ENCODE data around the gene TRIM54. TPM values are rescaled to one million over a fixed set of nuclear protein-coding genes. Genes with fewer than 3 reads are reported as not detected.

Gene TRIM54
- total and polyA plus RNA-seq, 9 of the 15 experiments (the other 6 are each of a cell fraction or from before 2014, with no cell fraction given): not detected

GRCh38 chr2:27320958-27321543 is 38.8 kb downstream of the TRIM54 start (continued):
- TF ChIP-seq, protein P1, sequence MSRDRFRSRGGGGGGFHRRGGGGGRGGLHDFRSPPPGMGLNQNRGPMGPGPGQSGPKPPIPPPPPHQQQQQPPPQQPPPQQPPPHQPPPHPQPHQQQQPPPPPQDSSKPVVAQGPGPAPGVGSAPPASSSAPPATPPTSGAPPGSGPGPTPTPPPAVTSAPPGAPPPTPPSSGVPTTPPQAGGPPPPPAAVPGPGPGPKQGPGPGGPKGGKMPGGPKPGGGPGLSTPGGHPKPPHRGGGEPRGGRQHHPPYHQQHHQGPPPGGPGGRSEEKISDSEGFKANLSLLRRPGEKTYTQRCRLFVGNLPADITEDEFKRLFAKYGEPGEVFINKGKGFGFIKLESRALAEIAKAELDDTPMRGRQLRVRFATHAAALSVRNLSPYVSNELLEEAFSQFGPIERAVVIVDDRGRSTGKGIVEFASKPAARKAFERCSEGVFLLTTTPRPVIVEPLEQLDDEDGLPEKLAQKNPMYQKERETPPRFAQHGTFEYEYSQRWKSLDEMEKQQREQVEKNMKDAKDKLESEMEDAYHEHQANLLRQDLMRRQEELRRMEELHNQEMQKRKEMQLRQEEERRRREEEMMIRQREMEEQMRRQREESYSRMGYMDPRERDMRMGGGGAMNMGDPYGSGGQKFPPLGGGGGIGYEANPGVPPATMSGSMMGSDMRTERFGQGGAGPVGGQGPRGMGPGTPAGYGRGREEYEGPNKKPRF (IDR thresholded peaks at IDR 0.05; ENCODE audit: low read depth, low read length): no peak
- TF ChIP-seq MTA3 (IDR thresholded peaks at IDR 0.05; ENCODE audit: borderline replicate concordance): peak; percentile 72; the same call in 1 of the 2 replicates
- no peak for TF ChIP-seq ZNF512 (tag; IDR thresholded peaks at IDR 0.05)
- peak; percentile 66 for TF ChIP-seq EP400 (IDR thresholded peaks at IDR 0.05)
- no peak for TF ChIP-seq RNF2 (IDR thresholded peaks at IDR 0.05)
- no peak for TF ChIP-seq CBFB (CRISPR knock-in tag; IDR thresholded peaks at IDR 0.05)
- no peak for TF ChIP-seq FOXJ2 (tag; IDR thresholded peaks at IDR 0.05)
- 0 out of 4 replicates have a peak, but pooled peaks of 1 of the 2 experiments have one; percentile 18 for TF ChIP-seq FOXK2 (conservative IDR thresholded peaks at IDR 0.05 in 1 of 2, IDR thresholded peaks at IDR 0.05 in 1 of 2; ENCODE audit: low read depth in 2 of 2)
- TF ChIP-seq, protein P2, sequence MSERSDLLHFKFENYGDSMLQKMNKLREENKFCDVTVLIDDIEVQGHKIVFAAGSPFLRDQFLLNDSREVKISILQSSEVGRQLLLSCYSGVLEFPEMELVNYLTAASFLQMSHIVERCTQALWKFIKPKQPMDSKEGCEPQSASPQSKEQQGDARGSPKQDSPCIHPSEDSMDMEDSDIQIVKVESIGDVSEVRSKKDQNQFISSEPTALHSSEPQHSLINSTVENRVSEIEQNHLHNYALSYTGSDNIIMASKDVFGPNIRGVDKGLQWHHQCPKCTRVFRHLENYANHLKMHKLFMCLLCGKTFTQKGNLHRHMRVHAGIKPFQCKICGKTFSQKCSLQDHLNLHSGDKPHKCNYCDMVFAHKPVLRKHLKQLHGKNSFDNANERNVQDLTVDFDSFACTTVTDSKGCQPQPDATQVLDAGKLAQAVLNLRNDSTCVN (CRISPR knock-in tag; IDR thresholded peaks at IDR 0.05): no peak
- TF ChIP-seq, protein P3, sequence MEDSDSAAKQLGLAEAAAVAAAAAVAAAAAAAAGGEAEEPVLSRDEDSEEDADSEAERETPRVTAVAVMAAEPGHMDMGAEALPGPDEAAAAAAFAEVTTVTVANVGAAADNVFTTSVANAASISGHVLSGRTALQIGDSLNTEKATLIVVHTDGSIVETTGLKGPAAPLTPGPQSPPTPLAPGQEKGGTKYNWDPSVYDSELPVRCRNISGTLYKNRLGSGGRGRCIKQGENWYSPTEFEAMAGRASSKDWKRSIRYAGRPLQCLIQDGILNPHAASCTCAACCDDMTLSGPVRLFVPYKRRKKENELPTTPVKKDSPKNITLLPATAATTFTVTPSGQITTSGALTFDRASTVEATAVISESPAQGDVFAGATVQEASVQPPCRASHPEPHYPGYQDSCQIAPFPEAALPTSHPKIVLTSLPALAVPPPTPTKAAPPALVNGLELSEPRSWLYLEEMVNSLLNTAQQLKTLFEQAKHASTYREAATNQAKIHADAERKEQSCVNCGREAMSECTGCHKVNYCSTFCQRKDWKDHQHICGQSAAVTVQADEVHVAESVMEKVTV (CRISPR knock-in tag; IDR thresholded peaks at IDR 0.05): no peak
- TF ChIP-seq XRCC3 (IDR thresholded peaks at IDR 0.05): no peak
- TF ChIP-seq, protein P4, sequence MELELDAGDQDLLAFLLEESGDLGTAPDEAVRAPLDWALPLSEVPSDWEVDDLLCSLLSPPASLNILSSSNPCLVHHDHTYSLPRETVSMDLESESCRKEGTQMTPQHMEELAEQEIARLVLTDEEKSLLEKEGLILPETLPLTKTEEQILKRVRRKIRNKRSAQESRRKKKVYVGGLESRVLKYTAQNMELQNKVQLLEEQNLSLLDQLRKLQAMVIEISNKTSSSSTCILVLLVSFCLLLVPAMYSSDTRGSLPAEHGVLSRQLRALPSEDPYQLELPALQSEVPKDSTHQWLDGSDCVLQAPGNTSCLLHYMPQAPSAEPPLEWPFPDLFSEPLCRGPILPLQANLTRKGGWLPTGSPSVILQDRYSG (tag; conservative IDR thresholded peaks at IDR 0.05; ENCODE audit: low read depth): no peak
- peak; percentile 42; the same call in 1 of the 2 replicates for TF ChIP-seq LEF1 (IDR thresholded peaks at IDR 0.05)
- no peak for TF ChIP-seq CHCHD3 (CRISPR knock-in tag; IDR thresholded peaks at IDR 0.05)
- no peak for TF ChIP-seq HEY1 (CRISPR knock-in tag; IDR thresholded peaks at IDR 0.05; ENCODE audit: borderline replicate concordance)
- TF ChIP-seq STAT6 (CRISPR knock-in tag; IDR thresholded peaks at IDR 0.05): 0 out of 2 replicates have a peak, but pooled peaks have one; percentile 60
- TF ChIP-seq TEAD4 (IDR thresholded peaks at IDR 0.05; ENCODE audit: low read length): no peak
- TF ChIP-seq TEAD4 (CRISPR knock-in tag; IDR thresholded peaks at IDR 0.05; ENCODE audit: borderline replicate concordance): no peak
